GM21423 (cell line): Measurements from ENCODE around the gene SLC51A.
A peak's percentile ranks its signal among the peaks of the same experiment; 100 is the strongest.

ENCODE experiments used
- ATAC-seq: cut with Tn5 transposase; IDR thresholded peaks from one replicate; pipeline ENCODE4 v1.9.1; 2021; ENCODE audit warnings: mild to moderate bottlenecking, moderate library complexity; ENCODE audit not compliant: unreplicated experiment

The SLC51A gene

DNA sequence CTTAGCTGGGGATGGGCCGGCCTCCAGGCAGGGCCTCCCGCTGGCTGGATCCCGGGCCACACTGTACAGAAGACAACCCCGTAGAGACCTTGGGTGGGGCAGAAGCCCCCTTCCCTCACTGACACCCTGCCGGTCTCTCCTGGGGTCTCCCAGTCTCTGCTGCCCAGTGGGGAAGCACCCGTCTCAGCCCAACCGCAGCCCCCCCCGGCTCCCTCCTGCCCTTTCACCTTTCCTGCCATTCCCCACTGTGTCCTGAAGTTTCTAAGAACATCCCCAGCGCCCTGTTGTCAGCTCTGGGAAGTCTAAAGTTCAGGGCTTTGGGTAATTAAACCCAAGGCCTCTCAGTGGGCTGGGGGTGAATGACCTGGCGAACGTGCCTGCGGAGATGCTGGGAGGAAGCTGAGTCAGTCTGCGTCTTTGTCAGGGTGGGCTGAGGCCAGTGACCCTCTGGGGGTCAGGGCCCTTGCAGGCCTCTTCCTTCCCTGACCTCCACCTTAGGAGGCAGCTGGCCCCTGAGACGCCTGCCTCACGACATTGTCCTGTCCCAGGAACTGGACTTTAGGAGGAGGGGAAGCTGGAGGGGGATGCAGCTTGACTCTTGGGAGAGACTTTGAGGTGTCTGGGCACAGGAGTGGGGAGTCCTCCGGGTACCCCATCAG lies 1.4 kb upstream of the SLC51A start:
- no peak for ATAC-seq

DNA sequence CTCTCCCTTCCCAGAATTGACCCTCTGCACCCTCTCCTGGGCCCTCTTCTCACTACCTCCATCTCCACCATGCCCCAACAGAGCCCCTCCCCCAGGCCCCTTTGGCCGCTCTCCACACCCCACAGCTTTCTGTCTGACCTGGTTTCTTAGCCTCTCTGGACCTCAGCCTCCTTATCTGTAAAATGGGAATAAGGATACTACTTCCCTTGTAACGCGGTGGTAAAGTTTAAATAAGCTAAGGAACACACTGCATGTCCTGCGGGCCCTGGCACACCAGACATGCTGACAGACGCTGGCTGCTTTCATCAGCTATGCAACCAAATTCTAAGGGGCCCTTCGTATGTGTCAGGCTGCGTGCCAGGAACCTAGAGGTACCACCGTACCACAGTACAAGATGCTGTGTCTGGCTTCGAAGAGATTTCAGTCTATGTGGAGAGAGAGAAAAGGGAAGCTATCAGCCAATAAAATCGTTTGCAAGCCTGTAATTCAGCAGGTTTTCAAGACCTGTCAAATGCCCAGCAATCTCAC lies 777 bp upstream of the SLC51A start:
- ATAC-seq, result no peak

DNA sequence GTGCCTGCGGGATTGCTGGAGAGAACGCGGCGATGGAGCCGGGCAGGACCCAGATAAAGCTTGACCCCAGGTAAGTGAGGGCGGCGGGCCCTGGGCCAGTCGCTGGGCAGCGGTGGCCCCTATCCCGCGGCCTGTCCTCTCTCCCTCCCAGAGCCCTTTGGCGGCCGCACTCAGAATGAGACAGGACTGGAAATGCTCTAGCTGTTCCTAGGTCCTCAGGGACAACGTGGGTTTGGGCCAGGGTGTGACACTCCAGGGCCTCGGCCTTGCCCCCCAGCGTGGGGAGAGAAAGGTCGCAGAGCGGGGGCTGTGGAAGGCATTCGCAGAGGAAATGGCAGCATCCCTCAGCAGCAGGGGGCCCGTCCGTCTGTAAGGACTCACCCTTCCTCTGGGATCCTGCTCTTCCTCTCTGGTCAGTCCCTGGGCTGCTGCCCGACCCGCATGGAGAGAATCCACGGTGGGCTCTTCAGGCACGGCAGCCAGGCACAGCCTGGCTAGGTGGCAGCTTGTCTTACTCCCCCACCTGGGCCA lies 412 bp downstream of the SLC51A start:
- no peak for ATAC-seq

DNA sequence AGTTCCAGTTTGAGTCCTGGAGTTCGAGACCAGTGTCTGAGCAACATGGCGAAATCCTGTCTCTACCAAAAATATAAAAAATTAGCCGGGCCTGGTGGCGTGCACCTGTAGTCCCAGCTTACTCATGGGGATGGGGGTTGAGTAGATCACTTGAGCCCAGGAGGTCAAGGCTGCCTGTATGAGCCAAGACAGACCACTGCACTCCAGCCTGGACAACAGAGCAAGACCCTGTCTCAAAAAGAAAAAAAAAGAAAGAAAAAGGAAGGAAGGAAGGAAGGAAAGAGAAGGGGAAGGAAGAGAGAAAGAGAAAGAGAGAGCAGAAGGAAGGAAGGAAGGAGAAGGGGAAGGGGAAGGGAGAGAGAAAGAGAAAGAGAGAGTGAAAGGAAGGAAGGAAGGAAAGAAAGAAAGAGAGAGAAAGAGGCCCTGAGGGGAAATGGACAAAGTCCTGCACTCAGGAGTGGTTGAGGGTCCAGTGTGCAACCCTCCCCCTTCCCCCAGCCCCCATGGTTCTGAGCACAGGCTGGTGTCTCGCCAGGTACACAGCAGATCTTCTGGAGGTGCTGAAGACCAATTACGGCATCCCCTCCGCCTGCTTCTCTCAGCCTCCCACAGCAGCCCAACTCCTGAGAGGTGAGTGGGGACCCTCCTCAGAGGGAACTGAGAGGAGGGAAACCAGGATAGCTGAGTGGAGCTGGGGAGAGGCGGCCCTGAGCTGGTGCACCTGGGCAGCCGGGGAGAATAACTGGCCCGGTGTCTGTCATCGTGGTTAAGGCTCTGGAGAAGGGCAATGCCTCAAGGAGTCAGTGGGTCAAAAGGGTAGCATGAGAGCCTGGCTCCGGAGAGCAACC lies 1.2 kb downstream of the SLC51A start:
- ATAC-seq, result no peak

DNA sequence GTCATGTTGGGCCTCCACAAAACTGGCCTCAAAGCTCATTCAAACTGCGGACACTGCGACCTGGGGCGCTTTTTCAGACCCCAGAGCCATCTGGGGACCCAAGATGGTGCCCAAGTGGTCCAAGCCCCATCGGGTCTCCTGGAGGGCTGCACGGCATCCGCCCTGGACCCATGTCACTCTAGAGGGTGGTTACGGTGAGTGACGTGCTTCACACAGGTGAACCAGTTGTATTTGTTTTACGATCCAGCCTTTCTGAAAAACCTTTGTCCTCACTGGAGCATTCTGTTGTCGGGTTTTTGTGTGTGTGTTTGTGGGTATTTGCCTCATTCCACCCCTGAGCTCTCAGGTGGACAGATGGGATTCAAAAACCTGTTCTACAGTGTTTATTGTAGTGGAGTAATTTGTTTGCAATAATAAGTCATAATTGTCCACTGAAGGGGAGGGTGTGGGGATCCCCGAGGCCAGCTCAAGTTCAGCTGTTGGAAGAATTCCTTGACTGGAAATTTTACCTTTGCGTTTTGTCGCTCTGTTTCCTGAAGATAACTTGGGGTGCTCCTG lies 1.9 kb downstream of the SLC51A start:
- ATAC-seq, result no peak

DNA sequence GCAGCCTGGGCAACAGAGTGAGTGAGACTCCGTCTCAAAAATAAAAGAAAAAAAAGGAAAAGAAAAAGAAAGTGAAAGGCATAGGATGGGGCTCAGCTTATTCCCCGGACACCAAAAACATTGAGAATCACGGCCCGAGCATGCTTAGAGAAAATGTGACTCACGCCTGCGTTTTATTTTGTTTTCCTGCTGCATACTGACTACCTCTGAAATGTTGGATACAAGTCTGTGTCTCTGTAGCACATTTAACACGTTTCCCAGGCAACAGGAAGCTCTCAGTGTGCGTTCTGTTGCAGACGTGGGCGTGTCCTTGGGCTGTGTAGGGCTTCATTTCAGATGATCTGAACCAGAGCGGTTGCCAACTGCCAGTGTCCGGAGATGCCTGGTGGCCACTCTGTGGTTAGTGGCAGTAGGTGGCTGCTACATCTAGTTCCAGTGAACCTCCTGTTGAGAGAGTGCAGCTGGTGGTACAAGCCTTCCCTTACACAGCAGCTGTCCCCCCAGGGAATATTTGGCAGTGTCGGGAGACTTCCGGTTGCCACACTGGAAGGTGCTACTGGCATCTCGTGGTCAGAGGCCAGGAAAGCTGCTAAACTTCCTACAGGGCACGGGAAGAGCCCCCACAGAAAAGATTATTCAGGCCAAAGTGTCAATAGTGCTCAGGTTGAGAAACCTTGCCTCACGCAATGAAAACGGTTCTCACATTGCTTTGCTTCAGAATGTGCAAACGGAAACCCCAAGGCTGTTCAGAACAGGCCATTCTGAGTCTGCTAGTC lies 3.0 kb downstream of the SLC51A start:
- ATAC-seq, result peak; percentile 69

DNA sequence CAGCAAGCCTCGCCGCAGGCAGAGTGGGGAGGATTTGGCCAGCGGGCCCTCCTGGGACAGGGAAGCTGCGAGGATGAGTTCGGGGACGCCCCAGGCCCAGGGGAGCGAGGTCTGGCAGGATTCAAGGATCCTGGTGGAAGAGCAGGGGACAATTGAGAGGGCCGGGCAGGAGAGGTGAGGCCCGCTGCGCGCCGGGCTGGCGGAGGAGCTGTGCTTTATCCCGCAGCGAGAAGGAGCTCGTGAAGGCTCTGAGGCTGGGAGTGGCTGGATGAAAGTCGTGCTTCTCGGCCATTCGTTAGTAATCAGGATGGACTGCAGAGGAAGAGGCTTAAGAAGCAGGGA lies 3.6 kb downstream of the SLC51A start:
- ATAC-seq, result no peak

DNA sequence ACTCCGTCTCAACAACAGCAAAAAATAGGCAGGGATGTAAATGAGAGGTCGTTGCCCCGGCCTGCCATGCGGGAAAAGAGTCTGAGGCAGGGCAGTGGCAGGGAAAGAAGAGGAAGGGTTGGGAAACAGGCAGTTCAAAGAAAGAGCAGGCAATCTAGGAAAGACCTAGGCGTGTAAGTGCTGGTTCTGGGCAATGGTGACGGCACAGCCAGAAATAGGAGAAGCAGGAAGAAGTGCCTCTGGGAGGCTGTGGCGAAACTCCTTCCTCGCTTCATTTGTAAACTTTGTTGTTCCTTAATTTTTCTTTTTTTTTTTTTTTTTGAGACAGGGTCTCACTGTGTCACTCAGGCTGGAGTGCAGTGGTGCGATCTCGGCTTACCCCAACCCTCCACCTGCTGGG lies 4.3 kb downstream of the SLC51A start:
- no peak for ATAC-seq

DNA sequence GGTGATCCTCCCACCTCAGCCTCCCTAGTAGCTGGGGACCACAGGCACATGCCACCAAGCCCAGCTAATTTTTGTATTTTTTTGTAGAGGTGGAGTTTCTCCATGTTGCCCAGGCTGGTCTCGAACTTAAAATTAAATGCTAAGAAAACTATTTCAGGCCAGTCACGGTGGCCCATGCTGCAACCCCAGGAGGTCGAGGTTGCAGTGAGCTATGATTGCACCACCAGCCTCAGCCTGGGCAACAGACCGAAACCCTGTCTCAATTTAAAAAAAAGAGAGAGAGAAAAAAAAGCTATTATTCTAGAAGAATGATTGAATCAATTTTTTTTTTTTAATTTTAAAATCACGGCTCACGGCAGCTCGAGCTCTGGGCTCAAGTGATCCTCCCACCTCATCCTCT lies 4.7 kb downstream of the SLC51A start:
- ATAC-seq, result no peak

DNA sequence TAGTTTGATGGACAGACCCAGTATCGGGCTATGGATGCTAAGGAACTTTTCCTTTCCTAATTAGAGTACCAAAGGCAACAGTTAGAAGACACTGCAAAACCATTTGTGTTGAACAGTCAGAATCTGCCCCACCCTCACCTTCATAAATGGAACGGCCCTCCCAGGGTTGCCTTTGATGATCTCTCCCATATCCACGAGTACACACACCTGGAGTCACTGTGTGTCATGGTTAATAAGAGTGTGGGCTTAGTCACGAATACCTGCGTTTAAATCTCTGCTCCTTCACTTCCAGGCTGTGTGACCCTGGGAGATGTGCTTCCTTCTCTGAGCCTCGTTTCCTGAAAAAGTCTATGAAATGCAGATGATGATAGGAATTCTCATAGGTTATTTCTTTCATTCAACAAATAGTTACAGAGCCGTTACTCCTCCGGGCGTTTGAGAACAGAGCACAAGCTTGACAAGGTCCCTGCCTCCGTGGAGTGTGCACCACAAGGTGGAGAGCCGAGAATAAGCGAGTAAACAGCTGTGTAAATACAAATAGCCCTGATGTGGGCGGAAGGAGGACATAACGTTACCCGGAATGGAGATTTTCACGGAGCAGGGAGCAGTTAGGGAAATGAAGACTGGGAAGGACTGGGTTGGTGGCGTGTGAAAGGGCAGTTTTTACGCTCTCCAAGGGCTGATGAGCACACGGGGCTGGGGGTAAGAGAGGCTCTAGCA lies 6.7 kb downstream of the SLC51A start:
- no peak for ATAC-seq

DNA sequence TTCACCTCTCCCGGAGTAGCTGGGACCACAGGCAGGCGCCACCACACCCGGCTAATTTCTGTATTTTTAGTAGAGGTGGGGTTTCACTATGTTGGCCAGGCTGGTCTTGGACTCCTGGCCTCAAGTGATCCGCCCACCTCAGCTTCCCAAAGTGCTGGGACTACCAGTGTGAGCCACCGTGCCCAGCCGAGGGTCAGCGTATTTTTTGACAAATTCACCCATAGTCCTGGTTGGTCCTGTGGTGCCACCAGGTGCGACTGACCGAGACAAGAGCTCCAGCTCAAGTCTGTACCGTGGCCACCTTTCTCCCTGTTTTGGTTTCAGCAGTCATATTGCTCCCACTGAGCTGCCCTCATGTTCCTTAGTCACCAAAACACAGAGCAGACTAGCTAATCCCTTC lies 8.8 kb downstream of the SLC51A start:
- no peak for ATAC-seq

DNA sequence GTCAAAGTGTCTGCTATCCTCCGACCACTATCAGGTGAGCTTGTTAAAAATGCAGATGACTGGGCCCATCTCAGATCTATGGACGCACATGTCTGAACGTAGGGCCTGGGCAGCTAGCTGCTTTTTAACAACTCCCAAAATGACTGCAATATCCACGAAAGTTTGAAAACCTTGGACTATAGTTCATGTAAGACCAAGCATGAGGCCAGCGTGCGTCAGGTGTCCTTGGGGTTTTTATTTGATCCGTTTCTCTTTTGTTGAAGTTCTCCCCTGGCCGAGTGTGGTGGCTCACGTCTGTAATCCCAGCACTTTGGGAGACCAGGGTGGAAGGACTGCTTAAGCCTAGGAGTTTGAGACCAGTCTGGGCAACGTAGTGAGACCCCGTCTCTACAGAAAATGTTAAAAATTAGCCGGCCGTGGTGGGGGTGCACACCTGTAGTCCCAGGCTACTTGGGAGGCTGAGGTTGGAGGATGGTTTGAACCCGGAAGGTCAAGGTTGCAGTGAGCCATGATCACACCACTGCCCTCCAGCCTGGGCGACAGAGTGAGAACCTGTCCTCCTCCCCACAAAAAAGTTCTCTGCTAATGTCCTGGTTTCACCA lies 9.5 kb downstream of the SLC51A start:
- no peak for ATAC-seq

DNA sequence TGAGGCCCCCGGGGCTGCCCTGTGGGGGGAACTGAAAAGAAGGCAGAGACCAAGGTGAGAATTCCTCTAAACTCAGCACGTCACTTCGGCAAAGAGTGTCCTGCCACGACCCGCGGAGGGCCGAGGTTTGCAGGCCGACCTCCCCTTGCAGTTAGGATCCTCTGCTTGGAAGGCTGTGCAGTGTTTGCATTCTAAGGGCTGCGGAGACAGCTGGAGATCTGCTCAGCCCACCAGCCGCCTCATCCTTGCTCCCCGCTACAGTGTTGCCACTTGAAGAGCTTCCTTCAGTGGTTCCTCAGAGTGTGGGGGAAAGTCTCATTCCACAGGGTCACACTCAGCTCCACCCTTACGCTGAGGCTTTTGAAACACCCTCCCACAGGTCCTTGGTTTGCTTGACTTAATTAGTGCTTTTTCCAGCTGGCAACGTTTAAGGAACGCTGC lies 10.8 kb downstream of the SLC51A start:
- ATAC-seq, result no peak

DNA sequence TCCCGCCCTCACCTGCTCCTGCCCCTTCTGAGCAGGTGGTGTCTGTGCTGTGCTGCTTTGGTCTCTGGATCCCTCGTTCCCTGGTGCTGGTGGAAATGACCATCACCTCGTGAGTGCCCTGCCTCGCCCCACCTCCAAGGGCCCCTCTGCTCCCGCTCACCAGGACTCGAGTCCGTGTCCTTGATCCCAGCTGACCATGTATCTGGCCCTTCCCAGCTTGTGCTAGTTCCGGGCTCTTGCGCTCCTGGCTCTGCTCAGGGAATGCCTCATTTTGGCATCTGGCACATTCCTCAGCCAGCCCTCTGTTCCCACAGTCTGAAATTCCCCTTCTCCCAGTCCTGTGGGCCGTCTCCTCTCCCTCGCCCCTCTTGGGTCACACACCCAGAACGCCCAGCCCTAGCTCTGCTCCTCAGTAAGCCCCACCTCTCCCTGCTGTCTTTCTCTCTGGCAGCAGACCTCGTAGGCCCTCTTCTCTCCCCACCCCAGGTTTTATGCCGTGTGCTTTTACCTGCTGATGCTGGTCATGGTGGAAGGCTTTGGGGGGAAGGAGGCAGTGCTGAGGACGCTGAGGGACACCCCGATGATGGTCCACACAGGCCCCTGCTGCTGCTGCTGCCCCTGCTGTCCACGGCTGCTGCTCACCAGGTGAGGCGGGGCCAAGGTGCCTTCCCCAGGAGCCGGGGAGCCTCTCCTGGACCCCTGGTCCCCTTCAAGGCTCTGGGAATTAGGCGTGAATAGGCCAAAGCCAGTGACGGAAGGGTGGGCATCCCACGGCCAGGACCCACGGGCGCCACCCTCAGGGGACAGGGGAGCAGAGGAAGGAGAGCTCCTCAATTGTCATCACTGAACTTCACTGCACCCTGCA lies 11.5 kb downstream of the SLC51A start:
- no peak for ATAC-seq

DNA sequence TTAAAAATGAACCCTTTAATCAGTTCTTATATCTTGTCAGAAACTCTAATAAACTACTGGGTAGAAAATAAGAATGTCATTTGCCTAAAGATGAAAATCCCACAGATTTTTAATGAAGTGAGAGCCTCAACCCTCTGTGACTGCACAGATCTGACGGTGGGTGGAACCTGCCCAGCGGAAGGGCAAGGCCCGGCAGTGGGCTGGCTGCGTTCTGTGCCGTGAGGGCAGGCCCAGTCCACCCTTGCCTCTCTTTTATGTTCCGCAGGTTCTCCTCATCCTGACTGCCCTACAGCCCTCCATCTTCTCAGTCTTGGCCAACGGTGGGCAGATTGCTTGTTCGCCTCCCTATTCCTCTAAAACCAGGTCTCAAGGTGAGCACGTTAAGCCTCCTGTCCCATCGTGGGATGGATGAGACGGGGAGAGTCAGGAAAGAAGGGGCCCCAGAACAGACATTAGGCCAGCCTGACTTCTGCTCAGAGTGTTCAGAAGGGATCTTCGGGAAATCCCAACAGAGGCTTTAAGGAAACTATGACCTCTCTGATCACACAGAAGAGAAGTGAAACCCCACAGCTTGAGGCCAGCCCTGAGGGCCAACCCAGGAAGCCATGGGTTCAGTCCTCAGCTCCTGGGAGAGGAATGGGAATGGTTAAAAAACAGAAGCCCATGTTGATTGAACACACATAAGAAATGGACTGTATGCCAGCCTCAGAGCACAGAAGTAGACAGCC lies 16.0 kb downstream of the SLC51A start:
- no peak for ATAC-seq

DNA sequence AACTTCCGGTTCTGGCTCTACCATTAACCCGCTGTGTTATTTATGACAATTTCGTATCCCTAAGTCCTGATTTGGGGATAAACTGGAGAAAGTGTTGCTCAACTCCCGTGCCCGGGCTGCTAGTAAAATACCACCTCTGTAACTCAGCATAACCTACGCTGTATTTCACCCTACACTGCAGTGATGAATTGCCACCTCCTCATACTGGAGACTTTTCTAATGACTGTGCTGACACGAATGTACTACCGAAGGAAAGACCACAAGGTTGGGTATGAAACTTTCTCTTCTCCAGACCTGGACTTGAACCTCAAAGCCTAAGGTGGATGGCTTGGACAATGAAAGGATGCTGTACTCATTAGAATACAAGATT lies 16.5 kb downstream of the SLC51A start:
- ATAC-seq, result no peak

DNA sequence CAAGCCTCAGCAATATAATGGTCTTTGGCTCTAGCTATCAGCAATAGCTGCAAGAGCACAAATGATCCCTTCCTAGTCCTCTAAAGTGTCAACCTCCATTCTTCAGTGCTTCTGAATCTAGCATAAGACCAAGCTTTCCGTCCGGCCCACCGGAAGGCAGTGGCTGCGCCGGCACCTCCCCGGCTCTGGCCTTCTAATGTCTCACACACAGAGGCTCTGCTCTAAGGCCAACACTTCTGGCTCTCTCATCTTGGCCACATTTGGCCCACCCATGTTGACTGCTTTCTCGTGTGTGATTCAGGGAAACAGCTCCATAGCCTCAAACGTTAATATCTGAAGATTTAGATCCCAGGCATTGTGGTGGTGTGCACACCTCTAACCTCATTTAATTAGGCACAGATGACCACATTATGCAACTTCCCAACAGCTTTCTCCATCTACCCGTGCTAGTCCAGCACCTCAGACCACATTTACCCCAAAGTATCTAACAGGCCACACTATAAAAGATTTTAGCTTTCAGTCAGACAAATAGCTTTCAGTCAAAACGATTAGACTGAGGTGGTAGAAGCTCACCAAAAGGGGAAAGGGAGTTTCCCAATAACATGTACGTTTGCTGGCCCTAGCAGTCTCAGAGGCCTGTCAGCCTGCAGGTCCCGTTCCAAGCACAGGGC lies 19.3 kb downstream of the SLC51A start:
- ATAC-seq, result no peak

DNA sequence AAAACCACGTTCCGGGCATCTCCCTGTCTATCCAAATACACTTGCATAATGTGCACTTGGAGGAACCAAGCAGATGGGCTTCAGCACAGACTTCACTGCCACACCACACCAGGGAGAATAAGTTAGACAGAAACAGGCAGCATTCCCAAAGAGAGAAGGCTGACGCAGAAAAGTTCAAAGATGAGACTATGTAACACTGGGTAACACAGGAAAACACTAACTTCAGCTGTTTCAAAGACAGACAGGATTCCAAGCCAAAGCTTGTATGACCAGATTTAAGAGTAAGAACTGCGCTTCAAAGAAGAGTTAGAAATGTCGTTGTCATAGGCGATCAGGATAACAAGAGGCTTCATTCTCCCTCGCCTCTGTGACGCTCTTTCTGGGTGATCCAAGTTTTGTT lies 19.9 kb downstream of the SLC51A start:
- ATAC-seq, result no peak
